ENCODE data around the gene HCFC1.
"Not testable (repeated sequence)": the region's sequence is repeated elsewhere in the genome, so short reads cannot be mapped to it uniquely, and the experiment has no call there.

Gene HCFC1

GRCh38 chrX:154010330-154011087 lies 38.9 kb upstream of the HCFC1 start:
- DNase-seq, result no peak

- no peak for DNase-seq
These were observed 36.9 kb upstream of the HCFC1 start for GRCh38 chrX:154008521-154008920.

- DNase-seq, result no peak
These were observed 35.3 kb upstream of the HCFC1 start for GRCh38 chrX:154006947-154007346.

DNA sequence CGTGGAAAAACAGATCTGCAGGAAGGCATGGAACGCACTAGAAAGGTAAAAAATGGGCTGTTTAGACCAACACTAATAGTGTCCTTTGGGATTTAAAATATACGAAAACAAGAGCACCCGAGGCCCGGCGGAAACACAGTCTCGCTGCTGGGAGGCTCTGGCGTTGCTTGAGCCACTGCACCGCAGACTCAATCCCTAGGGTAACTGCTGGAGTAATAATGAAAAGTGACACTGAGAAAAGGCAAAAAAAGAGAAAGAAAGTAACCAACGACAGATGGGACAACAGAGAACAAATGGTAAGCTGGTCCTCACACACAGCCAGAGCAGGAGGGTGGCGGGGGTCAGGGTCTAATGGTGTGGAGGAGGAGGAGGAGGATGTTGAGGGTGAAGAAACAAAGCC lies 32.7 kb upstream of the HCFC1 start:
- DNase-seq, result no peak

DNA sequence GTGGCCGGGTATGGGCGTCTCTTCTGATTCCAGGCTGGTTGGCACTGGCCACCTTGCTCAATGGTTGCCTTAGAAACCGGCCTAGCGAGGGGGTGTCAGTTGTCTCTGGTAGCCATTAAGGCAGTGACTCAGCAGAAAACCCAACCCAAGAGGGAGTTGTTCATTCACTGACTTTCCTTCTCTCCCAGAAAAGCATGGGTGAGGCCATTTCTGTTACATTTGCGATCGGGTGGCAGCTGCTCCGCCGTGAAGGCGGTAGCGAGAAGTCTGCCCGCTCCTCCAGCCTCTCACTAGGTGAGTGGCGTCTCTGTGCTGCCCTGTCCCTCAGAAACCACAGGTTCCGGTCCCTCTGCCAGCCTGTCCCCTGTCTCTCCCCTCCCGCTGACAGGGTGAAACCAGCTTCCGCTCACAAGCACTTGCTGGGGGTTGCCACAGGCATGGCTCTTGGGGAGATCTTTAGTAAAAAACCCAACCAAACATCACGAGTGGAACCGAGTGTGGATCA lies 30.6 kb upstream of the HCFC1 start:
- DNase-seq, result no peak

DNA sequence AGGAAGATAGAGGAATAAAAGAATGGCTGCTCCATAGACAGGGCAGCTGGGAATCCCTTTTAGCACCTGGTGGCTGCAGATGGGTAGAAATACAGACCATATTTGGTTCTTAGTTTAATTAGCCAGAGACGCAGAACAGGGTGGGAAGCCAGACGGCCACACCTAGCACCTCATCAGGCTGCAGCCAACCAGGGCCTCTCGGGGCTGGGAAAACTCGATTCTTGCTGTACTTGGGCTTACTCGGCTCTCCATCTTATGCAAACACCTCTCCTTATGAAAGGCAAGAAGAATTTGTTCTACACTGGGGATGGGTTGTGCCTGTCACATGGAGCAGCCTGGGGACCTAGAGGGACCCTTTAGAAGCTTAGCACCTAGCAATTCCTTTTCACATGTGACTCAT lies 28.4 kb upstream of the HCFC1 start:
- DNase-seq, result no peak

DNA sequence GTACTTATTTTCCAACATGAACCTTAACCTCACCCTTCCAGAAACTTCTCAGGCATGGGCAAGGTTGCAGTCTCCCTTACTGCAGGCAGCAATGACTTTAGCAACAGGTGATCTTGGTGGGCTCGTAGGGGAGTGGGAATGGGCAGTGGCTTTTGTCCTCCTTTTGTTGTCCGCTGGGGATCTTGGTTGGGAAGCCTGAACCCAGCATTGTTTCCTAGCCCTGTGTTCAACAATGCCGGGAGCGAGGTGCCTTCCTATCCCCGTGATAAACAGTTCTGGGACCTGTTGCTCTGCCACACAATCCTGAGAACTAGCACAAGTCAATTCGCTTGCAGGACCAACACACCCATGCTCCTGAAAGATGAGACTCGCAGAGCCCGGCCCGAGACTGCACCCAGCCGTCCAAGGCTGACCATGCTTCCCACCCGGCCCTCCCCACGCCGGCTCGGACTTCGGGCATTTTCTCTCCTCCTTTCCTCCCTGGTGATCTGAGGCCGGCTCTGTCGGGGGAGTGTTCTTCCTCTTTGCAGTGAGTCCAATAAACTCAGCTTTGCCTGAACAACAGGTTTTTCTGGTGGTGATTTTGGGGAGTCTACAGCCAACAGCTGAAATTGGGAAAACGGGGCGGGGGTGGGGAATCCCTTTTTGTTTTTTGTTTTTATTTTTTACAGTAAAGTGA lies 27.9 kb upstream of the HCFC1 start:
- DNase-seq, result no peak

- no peak for DNase-seq
These were observed 23.9 kb upstream of the HCFC1 start for GRCh38 chrX:153995504-153995903.

GRCh38 chrX:153994398-153994797 lies 22.8 kb upstream of the HCFC1 start:
- not testable (repeated sequence) for DNase-seq

GRCh38 chrX:153993978-153994377 lies 22.4 kb upstream of the HCFC1 start:
- no peak for DNase-seq

- DNase-seq, result no peak
These were observed 21.5 kb upstream of the HCFC1 start for GRCh38 chrX:153993079-153993478.

DNA sequence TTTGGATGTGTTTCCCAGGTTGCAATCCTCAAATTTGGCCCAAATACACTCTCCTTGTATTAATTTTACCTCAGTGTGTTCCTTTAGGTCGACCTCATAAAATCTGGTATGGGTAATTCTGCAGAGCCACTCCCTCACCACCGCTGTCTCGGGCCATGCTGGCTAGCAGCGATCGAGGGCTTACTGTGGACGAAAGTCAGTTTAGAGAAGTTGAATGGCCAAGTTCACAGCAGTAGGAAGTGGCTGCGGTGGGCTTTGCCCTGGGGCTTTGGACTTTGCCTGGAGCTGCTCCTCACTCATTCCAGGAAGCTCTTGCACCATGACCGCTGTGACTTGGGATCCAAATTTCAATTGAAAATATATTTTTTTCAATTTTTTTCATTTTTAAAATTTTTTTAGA lies 20.6 kb upstream of the HCFC1 start:
- no peak for DNase-seq

- no peak for DNase-seq
These were observed 19.5 kb upstream of the HCFC1 start for GRCh38 chrX:153991013-153991580.

DNA sequence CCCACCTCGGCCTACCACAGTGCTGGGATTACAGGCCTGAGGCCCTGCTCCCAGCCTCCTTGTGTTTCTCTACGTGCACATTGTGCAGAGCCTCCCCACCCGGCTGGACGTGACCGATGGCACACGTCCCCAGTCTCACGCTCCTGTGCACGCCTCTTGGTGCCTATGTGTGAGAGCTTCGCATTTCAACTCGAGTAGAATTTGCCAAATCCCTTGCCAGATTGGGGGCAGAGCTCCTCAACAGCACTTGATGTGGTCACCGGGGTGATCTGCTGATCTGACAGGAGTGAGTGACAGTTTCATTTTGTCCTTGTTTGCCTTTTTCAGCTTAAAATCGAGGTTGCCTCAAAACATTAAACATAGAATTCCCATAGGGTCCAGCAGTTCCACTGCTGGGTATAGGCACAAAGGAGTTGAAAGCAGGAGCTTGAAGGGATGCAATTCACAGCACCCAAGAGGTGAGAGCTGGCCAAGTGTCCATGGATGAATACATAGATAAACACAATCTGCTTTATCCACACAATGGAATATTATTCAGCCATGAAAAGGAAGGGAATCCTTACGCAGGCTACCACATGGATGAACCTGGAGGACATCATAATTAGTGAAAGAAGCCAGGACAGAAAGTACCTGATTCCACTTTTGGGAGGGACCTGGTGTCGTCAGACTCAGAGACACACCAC lies 18.5 kb upstream of the HCFC1 start:
- DNase-seq, result no peak

- no peak for DNase-seq
These were observed 16.9 kb upstream of the HCFC1 start for GRCh38 chrX:153988493-153988892.

DNA sequence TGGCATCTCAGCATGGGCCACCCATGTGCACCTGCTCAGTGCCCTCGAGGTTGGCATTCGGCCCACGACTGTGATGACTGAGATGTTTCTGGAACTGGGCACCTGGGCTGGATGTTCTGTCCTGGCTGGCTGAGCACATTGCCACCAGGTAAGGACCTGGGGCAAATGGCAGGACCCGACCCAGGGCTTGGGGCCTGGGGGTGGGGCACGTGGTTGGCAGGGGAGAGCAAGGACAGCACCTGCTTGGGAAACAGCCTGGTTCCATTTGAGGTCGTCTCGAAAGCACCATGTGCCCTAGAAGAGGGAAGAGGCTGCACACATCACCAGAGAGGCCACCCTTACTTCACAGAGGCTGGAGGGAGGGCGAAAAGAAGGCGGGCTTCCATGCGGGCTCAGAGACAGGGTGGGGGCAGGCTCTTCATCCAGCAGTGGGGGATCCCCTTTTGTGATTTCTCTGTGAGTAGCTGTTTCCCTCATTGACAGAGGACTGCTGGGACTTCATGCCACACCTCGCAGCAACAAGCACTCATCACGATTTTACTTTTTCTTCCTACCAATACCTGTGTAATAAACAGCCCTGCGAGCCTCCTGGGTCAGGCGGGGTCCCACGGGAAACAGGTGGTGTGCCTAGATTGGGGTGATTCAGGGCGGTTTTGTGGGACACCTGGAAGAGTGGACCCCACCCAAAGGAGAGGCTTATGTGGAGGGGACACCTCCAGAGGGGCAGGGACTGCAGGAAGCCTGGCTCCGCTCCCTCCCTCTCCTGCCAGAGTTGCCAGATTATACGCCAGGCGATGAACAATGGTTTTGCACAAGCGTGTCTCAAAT lies 12.9 kb upstream of the HCFC1 start:
- DNase-seq, result no peak

DNA sequence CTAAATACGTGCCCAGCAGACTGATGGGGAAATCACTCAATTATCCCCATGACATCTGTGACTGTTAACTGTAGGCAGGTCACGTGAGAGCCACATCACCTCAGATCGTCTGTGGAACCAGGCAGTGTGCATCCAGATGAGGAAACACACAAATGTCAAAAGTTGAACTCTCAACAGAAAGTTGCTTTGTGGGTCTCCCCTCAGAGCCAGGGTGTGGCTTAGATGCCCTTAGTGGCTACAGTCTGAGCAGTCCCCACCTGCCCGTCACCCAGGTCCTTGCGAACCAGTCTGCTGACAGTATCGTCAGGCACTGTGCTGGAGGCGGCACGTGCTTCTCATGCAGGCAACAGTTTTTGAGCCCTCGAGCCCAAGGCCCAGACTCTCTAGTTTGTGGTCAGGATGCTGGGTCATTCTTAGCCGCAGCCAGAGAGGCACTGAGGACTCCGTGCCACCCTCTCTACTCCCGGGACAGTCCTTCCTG lies 11.7 kb upstream of the HCFC1 start:
- DNase-seq, result no peak

- no peak for DNase-seq
These were observed 10.3 kb upstream of the HCFC1 start for GRCh38 chrX:153981771-153982533.

DNA sequence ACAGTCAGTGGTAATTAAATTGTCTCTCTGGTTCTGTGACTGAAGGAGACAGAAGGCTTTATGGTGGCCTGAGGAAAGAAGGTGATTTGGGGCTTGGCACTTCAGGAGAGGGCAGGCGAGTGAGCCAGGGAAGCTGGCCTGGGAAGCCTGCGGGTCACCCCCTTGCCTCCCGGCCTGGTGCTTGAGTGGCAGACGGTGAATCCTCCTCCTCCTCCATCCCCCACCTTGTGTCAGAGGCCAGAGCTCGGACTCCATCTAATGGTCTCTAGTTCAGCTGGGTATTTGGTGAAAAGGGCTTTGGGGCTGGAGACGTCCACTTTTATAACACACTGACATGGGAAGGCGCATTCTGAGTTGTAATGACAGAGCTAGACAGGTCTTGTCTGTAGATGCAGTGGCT lies 9.6 kb upstream of the HCFC1 start:
- DNase-seq, result no peak

- DNase-seq, result not testable (repeated sequence)
These were observed 8.8 kb upstream of the HCFC1 start for GRCh38 chrX:153980394-153980793.

DNA sequence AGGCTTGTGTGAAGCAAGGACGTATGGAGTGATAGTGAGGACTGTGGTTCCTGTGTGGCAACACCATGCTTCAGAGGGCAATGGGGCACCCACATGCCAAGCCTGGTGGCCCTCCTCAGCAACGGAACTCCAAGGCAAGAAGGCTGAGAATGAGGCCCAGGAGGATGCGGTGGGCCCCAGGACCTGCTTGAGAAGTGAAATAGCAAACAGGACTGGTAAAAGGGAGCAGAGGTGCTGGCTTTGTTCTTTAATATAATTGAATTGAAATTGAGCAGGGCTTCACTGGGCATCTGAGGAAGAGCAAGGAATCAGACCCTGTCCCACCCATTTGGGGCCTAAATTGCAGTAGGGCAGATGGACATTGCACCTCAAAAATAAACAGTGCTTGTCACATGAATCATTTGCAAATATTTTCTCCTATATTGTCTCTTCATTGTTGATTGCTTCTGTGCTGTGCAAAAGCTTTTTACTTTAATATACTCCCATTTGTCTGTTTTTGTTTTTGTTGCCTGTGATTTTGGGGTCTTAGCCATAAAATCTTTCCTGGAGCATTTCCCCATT lies 3.2 kb upstream of the HCFC1 start:
- DNase-seq, result no peak
